Astrocyte (in vitro differentiated cells and primary cell): ENCODE data around the gene OSGIN1.

Experiments used
- CTCF ChIP-seq: IDR thresholded peaks from 2 replicates; pipeline ENCODE4 v1.5.1; 2011; ENCODE audit warnings: low read depth, mild to moderate bottlenecking, inconsistent platforms, low read length, moderate library complexity; ENCODE audit not compliant: insufficient read depth
- EZH2 ChIP-seq: IDR thresholded peaks from 2 replicates; pipeline ENCODE4 v1.6.1; 2012; ENCODE audit warnings: mild to moderate bottlenecking, low read length, inconsistent platforms; ENCODE audit not compliant: insufficient read depth

GRCh38 chr16:83908798-83909197, 44.2 kb upstream of the OSGIN1 start:
- TF ChIP-seq CTCF (no peak), EZH2 (no peak)
